Ascending aorta (tissue), 2 donors: ENCODE measurements around the gene SVOP. TPM values are rescaled to one million over a fixed set of nuclear protein-coding genes. Genes with fewer than 3 reads are reported as not detected.

Experiments used
- DNase-seq, 2 donors: peaks; one replicate each; pipeline ENCODE4 v3.0.0-alpha.2; 2019; ENCODE audit warnings: low spot score in 2 of 2
- H3K27ac ChIP-seq, 2 donors: fragments of 200-600 bp; sonication (generic); one replicate each; pipeline ENCODE4 v1.5.1; 2016 to 2017; ENCODE audit warnings: mild to moderate bottlenecking in 1 of 2
- H3K27me3 ChIP-seq: fragments of 200-600 bp; sonication (generic); one replicate; pipeline ENCODE4 v1.5.1; 2017
- H3K36me3 ChIP-seq, 2 donors: fragments of 200-600 bp; sonication (generic); one replicate each; pipeline ENCODE4 v1.5.1; 2016
- H3K4me1 ChIP-seq, 2 donors: fragments of 200-600 bp; sonication (generic); one replicate each; pipeline ENCODE4 v1.5.1; 2016 to 2017; ENCODE audit warnings: mild to moderate bottlenecking in 1 of 2
- H3K4me3 ChIP-seq, 2 donors: fragments of 200-600 bp; sonication (generic); one replicate each; pipeline ENCODE4 v1.5.1; 2016 to 2017; ENCODE audit warnings: mild to moderate bottlenecking in 1 of 2
- H3K9me3 ChIP-seq, 2 donors: fragments of 200-600 bp; sonication (generic); one replicate each; pipeline ENCODE4 v1.5.1; 2016
- intact Hi-C: fragments of 100-400 bp; cut with DNase I; formaldehyde crosslinking; loops from one replicate; pipeline ENCODE4 v1.15.1; 2023
- total RNA-seq: library from RNA; depleted of rRNA; stranded (reverse); fragments of >200 nt; gene quantifications from one replicate; pipeline ENCODE4 v1.1.0, GENCODE V29; 2016
- TF ChIP-seq, protein P1 (sequence below), 3 experiments: fragments of 200-600 bp in 2 of 3; fragments of 450-650 bp in 1 of 3; sonication (generic) in 2 of 3; IDR thresholded peaks; one replicate each; pipeline ENCODE4 v1.5.1; 2016 to 2019; ENCODE audit warnings: antibody characterized with exemption in 3 of 3, mild to moderate bottlenecking in 1 of 3, moderate library complexity in 1 of 3

The SVOP gene
- total RNA-seq, 1 donor from 2014 or later, result not detected

DNA sequence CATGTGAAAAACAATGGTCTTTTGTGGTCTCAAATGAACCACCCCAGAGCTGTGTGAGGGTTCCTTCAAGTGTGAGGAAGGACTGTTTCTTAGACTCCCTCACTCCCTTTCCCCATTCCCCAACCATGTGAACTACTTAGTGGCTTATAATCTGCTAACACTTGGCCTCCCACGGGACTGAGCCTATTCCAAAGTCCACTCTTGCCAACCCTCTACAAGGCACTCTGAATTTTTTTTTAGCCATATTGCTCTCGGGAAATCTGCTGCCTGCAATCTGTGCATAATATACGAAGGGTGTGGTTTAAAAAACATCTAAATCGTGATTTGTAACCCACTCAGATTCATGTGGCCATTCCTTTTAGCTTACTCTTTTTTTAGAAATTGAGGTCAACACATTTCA is 2.6 kb downstream of the SVOP start:
- Histone ChIP-seq H3K36me3 (no peaks in the 10 kb centered on the region), H3K27ac (no peak overlapping the region), H3K9me3 (no peaks in the 10 kb centered on the region), H3K27me3 (no peaks in the 10 kb centered on the region), H3K4me1 (no peaks in the 10 kb centered on the region), H3K4me3 (no peak overlapping the region)
- intact Hi-C loops, result no loop called here
- TF ChIP-seq, protein P1, sequence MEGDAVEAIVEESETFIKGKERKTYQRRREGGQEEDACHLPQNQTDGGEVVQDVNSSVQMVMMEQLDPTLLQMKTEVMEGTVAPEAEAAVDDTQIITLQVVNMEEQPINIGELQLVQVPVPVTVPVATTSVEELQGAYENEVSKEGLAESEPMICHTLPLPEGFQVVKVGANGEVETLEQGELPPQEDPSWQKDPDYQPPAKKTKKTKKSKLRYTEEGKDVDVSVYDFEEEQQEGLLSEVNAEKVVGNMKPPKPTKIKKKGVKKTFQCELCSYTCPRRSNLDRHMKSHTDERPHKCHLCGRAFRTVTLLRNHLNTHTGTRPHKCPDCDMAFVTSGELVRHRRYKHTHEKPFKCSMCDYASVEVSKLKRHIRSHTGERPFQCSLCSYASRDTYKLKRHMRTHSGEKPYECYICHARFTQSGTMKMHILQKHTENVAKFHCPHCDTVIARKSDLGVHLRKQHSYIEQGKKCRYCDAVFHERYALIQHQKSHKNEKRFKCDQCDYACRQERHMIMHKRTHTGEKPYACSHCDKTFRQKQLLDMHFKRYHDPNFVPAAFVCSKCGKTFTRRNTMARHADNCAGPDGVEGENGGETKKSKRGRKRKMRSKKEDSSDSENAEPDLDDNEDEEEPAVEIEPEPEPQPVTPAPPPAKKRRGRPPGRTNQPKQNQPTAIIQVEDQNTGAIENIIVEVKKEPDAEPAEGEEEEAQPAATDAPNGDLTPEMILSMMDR (IDR thresholded peaks at IDR 0.05), result no peak
- DNase-seq, result no peak

DNA sequence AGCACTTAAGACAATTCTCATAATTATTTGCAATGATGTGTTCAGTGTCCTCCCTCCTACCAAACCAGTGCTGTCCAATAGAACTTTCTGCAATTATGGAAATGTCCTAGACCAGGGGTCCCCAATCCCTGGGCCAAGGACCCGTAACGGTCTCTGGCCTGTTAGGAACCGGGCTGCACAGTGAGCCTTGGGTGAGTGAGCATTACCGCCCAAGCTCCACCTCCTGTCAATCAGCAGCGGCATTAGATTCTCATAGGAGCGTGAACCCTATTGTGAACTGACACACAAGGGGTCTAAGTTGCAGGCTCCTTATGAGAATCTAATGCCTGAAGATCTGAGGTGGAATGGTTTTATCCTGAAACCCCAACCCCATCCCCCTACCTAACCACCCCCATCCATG is 3.9 kb downstream of the SVOP start:
- no peaks in the 10 kb centered on the region for H3K27me3 ChIP-seq
- TF ChIP-seq, protein P1 (IDR thresholded peaks at IDR 0.05), result no peak
- H3K4me3 ChIP-seq, result no peak overlapping the region
- H3K27ac ChIP-seq, result no peak overlapping the region
- no peaks in the 10 kb centered on the region for H3K4me1 ChIP-seq
- H3K9me3 ChIP-seq, result no peaks in the 10 kb centered on the region
- intact Hi-C loops, result no loop called here
- no peak for DNase-seq
- no peaks in the 10 kb centered on the region for H3K36me3 ChIP-seq

DNA sequence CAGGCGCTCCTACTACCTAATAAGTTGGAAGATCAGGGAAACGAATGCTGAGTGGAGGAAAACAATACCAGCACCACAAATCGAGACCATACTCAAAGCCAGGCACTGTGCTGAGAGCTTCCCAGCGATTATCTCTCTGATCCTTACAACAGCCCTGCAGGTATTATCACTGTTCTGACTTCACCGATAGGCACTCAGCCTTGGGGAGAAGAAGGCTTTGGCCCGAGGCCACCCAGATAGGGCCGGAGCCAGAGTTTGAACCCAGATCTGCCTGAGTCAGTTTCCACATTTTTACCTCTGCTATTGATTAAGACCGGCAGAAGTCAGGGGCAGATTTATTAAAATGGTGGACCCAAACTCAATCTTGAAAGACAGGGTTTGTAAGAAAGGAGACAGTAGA is 4.9 kb downstream of the SVOP start:
- Histone ChIP-seq H3K9me3 (no peaks in the 10 kb centered on the region), H3K36me3 (no peaks in the 10 kb centered on the region), H3K4me3 (no peak overlapping the region), H3K4me1 (no peaks in the 10 kb centered on the region), H3K27ac (no peak overlapping the region), H3K27me3 (no peaks in the 10 kb centered on the region)
- no peak for DNase-seq
- intact Hi-C loops, result no loop called here
- TF ChIP-seq, protein P1 (IDR thresholded peaks at IDR 0.05), result no peak

DNA sequence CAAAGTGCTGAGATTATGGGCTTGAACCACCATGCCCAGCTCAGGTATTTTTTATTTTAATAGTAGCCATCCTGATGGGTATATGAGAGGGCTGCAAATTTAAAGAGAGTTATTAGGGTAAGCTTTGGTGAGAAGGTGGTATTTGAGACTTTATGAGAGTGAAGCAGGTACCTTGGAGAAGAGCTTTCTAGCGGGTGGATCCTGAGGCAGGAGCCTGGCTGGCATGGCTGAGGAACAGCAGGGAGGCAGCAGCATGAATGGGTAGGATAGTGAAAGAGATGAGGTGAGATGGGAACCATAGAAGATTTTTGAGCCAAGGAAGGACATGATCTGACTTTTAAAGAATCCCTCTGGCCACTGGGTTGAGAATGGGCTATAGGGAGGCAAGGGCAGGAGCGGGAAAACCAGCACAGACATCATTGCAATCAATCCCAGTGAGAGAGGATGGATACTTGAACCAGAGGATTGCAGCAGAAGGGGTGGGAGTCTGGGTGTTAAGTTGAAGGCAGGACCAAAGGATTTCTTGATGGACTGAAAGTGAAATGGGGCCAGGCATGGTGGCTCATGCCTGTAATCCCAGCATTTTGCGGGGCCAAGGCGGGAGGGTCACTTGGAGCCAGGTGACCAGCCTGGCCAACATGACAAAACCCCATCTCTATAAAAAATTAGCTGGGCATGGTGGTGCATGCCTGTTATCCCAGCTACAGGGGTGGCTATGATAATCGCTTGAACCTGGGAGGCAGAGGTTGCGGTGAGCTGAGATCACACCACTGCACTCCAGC is 5.7 kb downstream of the SVOP start:
- H3K9me3 ChIP-seq, result no peaks in the 10 kb centered on the region
- H3K4me1 ChIP-seq, result no peaks in the 10 kb centered on the region
- intact Hi-C loops, result no loop called here
- no peaks in the 10 kb centered on the region for H3K36me3 ChIP-seq
- H3K27me3 ChIP-seq, result no peaks in the 10 kb centered on the region
- no peak overlapping the region for H3K27ac ChIP-seq
- TF ChIP-seq, protein P1 (IDR thresholded peaks at IDR 0.05), result no peak
- no peak for DNase-seq
- no peak overlapping the region for H3K4me3 ChIP-seq

DNA sequence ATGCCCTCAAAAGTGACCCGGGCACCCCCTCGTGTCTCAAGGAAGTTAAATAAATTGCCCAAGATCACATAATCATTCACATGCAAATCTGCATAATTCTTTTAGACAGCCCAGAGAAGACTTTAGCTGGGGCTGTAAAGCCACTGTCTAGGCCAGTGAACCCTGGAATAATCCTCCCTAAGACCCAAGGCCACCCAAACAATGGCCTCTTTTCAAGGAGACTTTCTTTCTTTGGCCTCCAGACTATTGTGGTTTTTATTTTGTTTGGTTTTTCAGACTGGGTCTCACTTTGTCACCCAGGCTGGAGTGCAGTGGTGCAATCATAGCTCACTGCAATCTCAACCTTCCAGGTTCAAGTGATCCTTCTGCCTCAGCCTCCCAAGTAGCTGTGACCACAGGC is 10.6 kb downstream of the SVOP start:
- Histone ChIP-seq H3K27me3 (no peaks in the 10 kb centered on the region), H3K27ac (no peak overlapping the region), H3K4me3 (no peak overlapping the region), H3K9me3 (no peaks in the 10 kb centered on the region), H3K36me3 (no peaks in the 10 kb centered on the region), H3K4me1 (no peaks in the 10 kb centered on the region)
- no peak for DNase-seq
- TF ChIP-seq, protein P1 (IDR thresholded peaks at IDR 0.05), result no peak
- intact Hi-C loops, result no loop called here
